Measurements from ENCODE around the gene EGR4.

The EGR4 gene

DNA sequence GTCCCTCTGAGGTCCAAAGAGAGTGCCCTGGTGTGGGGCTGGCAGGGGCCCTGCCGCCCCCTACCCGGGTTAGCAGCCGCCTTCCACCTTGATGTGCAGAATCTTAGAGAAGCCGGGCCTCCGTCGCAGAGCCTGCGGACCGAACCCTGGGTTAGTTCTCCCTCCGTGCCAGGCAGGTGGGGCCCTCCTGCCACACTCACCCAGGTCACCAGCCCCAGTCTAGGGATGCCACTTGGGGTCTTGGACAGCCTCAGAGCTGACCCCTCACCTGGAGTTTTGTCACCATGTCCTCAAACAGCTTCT is 34.5 kb downstream of the EGR4 start:
- no peak for DNase-seq (ENCODE audit: low read depth)
- TF ChIP-seq, protein P1, sequence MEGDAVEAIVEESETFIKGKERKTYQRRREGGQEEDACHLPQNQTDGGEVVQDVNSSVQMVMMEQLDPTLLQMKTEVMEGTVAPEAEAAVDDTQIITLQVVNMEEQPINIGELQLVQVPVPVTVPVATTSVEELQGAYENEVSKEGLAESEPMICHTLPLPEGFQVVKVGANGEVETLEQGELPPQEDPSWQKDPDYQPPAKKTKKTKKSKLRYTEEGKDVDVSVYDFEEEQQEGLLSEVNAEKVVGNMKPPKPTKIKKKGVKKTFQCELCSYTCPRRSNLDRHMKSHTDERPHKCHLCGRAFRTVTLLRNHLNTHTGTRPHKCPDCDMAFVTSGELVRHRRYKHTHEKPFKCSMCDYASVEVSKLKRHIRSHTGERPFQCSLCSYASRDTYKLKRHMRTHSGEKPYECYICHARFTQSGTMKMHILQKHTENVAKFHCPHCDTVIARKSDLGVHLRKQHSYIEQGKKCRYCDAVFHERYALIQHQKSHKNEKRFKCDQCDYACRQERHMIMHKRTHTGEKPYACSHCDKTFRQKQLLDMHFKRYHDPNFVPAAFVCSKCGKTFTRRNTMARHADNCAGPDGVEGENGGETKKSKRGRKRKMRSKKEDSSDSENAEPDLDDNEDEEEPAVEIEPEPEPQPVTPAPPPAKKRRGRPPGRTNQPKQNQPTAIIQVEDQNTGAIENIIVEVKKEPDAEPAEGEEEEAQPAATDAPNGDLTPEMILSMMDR (conservative IDR thresholded peaks at IDR 0.05; ENCODE audit: low read depth, low read length), result no peak
- H3K4me3 ChIP-seq (ENCODE audit: low read depth, low read length), result no peak overlapping the region

DNA sequence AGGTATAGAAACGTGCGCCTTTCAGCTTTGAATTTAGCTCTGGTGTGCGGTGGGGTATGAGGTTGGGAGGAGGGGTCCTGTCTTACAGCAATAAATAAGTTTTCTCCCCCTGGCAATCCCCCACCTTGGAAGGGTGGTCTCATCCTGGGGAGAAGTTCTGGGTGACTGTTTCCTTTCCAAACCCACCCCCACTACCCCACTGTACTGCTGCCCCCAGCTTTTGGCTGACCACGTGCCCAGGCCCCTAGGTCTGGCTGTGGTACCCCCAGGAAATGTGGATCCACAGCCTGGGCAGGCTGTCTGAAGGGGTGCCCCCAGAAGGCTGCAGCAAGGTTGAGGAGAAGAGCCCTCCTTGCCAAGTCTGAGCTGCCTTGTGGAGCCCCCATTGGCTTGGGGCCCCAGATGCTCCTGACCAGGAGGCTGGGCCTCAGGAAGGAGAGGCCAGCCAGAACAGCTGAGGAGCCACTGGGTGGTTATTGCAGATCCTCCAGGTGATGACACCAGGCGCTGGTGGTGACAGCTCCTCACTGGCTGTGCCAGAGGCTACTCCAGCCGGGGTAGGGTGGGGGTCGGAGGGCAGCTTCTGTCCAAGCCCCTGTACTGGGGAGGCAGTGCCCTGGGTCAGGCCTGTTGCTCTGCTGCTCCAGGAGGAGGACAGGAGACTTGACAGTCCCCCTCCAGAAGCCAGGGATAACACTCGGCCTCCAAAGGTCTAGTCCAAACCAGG is 35.0 kb downstream of the EGR4 start:
- TF ChIP-seq, protein P1 (conservative IDR thresholded peaks at IDR 0.05; ENCODE audit: low read depth, low read length), result no peak
- DNase-seq (ENCODE audit: low read depth), result no peak
- no peak overlapping the region for H3K4me3 ChIP-seq (ENCODE audit: low read depth, low read length)

DNA sequence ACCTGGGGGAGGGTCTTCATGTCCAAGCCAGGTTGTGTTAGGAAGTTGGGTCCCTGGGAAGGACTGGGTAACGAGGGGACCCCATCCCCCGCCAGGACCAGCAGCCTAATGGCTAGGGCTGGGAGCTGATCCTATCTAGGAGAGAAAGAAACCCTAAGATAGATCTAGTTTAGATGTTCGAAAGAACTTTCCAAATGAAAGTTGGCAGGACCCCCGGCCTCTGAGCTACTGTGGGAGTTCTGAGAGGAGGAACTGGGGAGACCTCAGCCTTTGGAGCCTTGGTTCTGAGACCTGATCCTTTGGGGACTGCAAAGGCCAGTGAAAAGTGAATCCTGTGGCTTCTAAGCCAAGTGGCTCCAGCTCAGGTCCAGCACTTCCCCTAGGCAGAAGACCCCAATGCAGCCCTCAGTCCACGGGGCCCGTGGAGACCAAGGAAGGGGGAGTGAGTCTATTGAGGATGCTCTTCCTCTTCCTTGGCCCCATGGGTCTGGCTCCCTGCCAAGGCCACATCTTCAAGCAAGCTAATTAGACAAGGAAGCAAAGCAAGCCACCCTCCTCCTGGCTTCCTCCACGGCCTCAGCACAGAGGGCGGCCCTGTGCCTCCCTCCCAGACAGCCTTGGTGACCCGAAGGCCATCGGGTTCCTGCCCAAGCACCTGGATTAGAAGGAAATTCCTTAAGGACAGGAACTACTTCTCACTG is 35.8 kb downstream of the EGR4 start:
- no peak overlapping the region for H3K4me3 ChIP-seq (ENCODE audit: low read depth, low read length)
- DNase-seq (ENCODE audit: low read depth), result no peak
- TF ChIP-seq, protein P1 (conservative IDR thresholded peaks at IDR 0.05; ENCODE audit: low read depth, low read length), result no peak

DNA sequence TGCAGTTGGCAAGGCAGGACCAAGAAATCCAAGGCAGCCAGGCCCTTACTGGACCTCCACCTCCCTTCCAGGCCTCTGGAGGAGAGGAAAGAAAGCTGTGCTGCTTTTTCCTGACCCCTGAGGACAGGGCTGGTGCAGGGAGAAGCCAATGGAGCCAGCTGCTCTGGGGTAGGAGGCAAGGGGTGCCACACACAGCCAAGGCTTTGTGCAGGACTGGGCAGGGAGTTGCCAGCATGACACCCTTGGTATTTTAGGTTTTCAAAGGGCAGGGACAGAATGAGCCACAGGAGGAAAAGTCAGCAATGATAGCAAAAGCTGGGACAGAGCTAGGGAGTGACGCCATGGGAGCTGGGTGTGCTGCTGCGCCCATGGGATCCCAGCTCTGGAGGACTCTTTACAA is 36.3 kb downstream of the EGR4 start:
- H3K4me3 ChIP-seq (ENCODE audit: low read depth, low read length), result no peak overlapping the region
- DNase-seq (ENCODE audit: low read depth), result no peak
- TF ChIP-seq, protein P1 (conservative IDR thresholded peaks at IDR 0.05; ENCODE audit: low read depth, low read length), result no peak

DNA sequence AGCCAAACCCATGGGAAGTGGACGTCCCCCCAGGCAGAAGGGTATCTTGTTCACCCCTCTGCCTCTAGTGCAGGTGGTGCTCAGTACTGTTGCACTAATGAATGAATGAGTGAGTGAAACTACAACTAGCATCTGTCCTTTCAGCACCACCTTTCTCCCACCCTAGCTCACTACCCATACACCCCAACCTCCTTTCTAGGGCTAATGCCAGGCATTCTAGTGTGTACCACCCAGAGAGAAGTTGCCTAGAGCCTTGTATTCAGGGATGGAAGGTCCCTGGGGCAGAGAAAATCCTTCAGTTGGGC is 36.8 kb downstream of the EGR4 start:
- no peak for DNase-seq (ENCODE audit: low read depth)
- TF ChIP-seq, protein P1 (conservative IDR thresholded peaks at IDR 0.05; ENCODE audit: low read depth, low read length), result no peak

DNA sequence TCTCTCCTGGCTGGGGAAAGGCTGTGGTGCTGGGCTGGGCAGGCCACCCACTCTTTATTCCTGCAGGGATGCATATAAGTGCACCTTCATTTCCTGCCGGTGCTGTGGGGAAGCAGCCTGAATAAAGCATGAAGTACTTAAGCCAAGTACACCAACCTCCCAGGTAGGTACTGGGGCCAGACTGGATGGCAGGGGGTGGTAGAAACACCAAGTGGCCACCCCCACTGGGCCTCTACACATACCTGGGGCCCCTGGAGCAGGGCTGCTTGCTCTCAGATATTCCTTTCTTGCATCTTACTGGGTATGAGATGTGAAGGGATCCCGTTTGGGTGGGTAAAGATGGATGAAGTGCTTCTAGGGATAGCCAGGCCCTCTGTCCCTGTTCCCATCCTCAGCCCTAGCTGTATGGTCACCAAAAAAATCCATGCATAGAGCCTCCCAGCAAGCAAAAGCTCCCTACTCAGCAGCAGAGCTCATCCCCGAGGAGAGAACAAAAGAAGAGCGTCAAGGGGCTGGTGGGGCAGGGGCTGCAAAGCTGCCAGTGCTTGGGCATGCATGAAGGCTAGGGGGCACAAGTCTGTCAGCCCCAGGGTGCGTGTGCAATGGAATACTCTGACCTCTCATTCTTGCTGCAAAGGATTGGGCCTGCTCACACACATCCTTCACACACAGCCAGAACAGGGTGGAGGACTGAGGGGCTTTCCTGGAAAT is 37.3 kb downstream of the EGR4 start:
- TF ChIP-seq, protein P1 (conservative IDR thresholded peaks at IDR 0.05; ENCODE audit: low read depth, low read length), result no peak
- no peak for DNase-seq (ENCODE audit: low read depth)
- no peak overlapping the region for H3K4me3 ChIP-seq (ENCODE audit: low read depth, low read length)

More for the DNA sequence above, 36.8 kb downstream of the EGR4 start:
- H3K4me3 ChIP-seq (ENCODE audit: low read depth, low read length), result no peak overlapping the region

Measured in choroid plexus epithelial cell (primary cell).